Activated naive CD8-positive, alpha-beta T cell (primary cell): Measurements from ENCODE around the gene ZNF408.

Source experiments
- H3K27ac Mint-ChIP-seq: one replicate; pipeline ENCODE4 v1.8.0; 2021; ENCODE audit warnings: mixed read lengths
- H3K27me3 Mint-ChIP-seq: one replicate; pipeline ENCODE4 v1.8.0; 2021; ENCODE audit warnings: mixed read lengths
- H3K36me3 Mint-ChIP-seq: one replicate; pipeline ENCODE4 v1.8.0; 2021; ENCODE audit warnings: mixed read lengths
- H3K4me1 Mint-ChIP-seq: one replicate; pipeline ENCODE4 v1.8.0; 2021; ENCODE audit warnings: low read depth, mixed read lengths
- H3K4me3 Mint-ChIP-seq: one replicate; pipeline ENCODE4 v1.8.0; 2021; ENCODE audit warnings: mild to moderate bottlenecking, mixed read lengths
- H3K9me3 Mint-ChIP-seq: one replicate; pipeline ENCODE4 v1.8.0; 2021; ENCODE audit warnings: low read depth, mixed read lengths

The ZNF408 gene

DNA sequence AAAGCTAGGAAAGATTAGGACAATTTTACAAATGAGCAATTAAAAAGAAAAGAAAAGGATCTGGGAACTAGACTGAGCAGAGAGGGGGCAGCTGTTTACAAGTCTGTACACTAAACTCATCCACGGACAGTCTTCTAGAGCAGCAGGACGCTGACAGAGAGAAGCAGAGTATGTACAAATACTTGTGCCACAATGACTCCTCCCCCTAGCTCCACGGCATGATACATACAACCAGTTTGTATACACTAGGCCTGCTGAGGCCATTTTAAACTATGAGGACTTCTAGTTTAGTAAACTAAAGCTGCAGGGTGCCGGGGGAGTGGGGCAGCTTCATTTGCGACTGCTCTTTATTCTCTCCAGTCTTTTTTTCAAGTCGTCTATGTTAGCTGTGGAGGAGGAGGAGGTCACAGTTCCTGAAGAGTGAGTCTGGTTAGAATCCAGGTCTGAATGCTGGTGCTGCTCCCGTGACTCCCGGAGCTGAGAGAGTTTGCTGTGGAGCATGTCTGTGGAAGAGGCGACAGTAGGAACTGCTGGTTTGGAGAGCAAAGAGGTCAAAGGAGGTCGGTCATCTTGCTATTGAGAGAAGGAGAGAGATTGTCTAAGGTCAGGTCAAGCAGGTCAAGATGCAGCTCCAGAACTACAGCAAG, 43.0 kb downstream of the ZNF408 start:
- Mint-ChIP-seq H3K4me3 (no peak overlapping the region), H3K36me3 (peaks cover 4% of the 10 kb centered on the region), H3K27ac (no peak overlapping the region), H3K27me3 (no peaks in the 10 kb centered on the region), H3K4me1 (no peaks in the 10 kb centered on the region), H3K9me3 (no peaks in the 10 kb centered on the region)

DNA sequence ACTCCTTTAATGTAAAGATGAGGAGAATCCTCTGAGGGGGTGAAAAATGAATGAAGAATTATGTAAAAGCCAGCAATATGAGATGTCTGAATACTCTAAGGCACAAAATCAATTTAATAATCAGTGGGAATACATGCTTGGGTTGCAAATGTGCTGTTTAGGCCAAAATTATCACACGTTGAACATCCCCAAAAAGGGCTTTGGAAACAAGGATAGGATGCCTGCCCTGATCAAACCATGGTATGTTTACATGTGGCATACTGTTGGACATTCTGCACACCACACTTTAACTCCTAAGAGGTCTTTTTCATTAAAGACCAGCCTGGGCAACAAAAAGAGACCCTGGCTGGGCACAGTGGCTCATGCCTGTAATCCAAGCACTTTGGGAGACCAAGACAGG, 44.5 kb downstream of the ZNF408 start:
- no peak overlapping the region for H3K4me3 Mint-ChIP-seq
- no peak overlapping the region for H3K27ac Mint-ChIP-seq
- H3K27me3 Mint-ChIP-seq = no peaks in the 10 kb centered on the region
- no peaks in the 10 kb centered on the region for H3K9me3 Mint-ChIP-seq
- no peaks in the 10 kb centered on the region for H3K4me1 Mint-ChIP-seq
- peaks cover 4% of the 10 kb centered on the region for H3K36me3 Mint-ChIP-seq

GRCh38 chr11:46745995-46746394, 45.2 kb downstream of the ZNF408 start:
- H3K27ac Mint-ChIP-seq = no peak overlapping the region
- H3K27me3 Mint-ChIP-seq = no peaks in the 10 kb centered on the region
- no peaks in the 10 kb centered on the region for H3K4me1 Mint-ChIP-seq
- H3K4me3 Mint-ChIP-seq = no peak overlapping the region
- peaks cover 3% of the 10 kb centered on the region for H3K36me3 Mint-ChIP-seq
- no peaks in the 10 kb centered on the region for H3K9me3 Mint-ChIP-seq

GRCh38 chr11:46747150-46747549, 46.3 kb downstream of the ZNF408 start:
- Mint-ChIP-seq H3K27ac (no peak overlapping the region), H3K9me3 (no peaks in the 10 kb centered on the region), H3K36me3 (peaks cover 4% of the 10 kb centered on the region), H3K4me1 (no peaks in the 10 kb centered on the region), H3K4me3 (no peak overlapping the region), H3K27me3 (no peaks in the 10 kb centered on the region)
